Lung (tissue), 12 donors: Measurements from ENCODE around the gene WDFY1. TPM values are rescaled to one million over a fixed set of nuclear protein-coding genes. Genes with fewer than 3 reads are reported as not detected.

Experiments used
- ATAC-seq: fragments of 200-7000 bp; cut with Tn5 transposase; one replicate; pipeline ENCODE4 v1.9.1; 2020; ENCODE audit warnings: moderate number of reproducible peaks; ENCODE audit not compliant: insufficient read depth, low FRiP score
- DNase-seq, 3 donors: peaks; one replicate each; pipeline ENCODE4 v3.0.0-alpha.2; 2013 to 2017
- H3K27ac ChIP-seq, 2 donors: one replicate each; pipeline ENCODE4 v1.5.1; 2013; ENCODE audit warnings: mild to moderate bottlenecking in 2 of 2, moderate library complexity in 2 of 2, control low read depth in 1 of 2, inconsistent platforms in 1 of 2, low read depth in 1 of 2, low read length in 1 of 2
- H3K27me3 ChIP-seq, 3 donors: one replicate each; pipeline ENCODE4 v1.5.1; 2013; ENCODE audit warnings: low read length in 2 of 3; ENCODE audit not compliant: control insufficient read depth in 3 of 3, insufficient read depth in 3 of 3
- H3K36me3 ChIP-seq, 4 donors: one replicate each; pipeline ENCODE4 v1.5.1; 2013; ENCODE audit warnings: low read length in 4 of 4, mild to moderate bottlenecking in 1 of 4, moderate library complexity in 1 of 4; ENCODE audit not compliant: control insufficient read depth in 4 of 4, insufficient read depth in 4 of 4
- H3K4me1 ChIP-seq, 5 donors: one replicate each; pipeline ENCODE4 v1.5.1; 2013; ENCODE audit warnings: low read length in 5 of 5, mild to moderate bottlenecking in 2 of 5, moderate library complexity in 1 of 5; ENCODE audit not compliant: control insufficient read depth in 5 of 5, insufficient read depth in 5 of 5
- H3K4me3 ChIP-seq: one replicate; pipeline ENCODE4 v1.5.1; 2013; ENCODE audit warnings: mild to moderate bottlenecking, control low read depth, moderate library complexity
- H3K9ac ChIP-seq, 2 donors: one replicate each; pipeline ENCODE4 v1.5.1; 2013; ENCODE audit warnings: low read length in 2 of 2, control low read depth in 1 of 2; ENCODE audit not compliant: insufficient read depth in 1 of 2
- H3K9me3 ChIP-seq, 4 donors: one replicate each; pipeline ENCODE4 v1.5.1; 2013; ENCODE audit warnings: low read length in 3 of 4, mild to moderate bottlenecking in 1 of 4, moderate library complexity in 1 of 4; ENCODE audit not compliant: control insufficient read depth in 4 of 4, insufficient read depth in 3 of 4
- WGBS, 2 donors: extraction: QIAGEN DNeasy Blood & Tissue Kit; methylation state at CpG; one replicate each; pipeline ENCODE4 v1.1.7; 2013; 5-methylcytosine and 5-hydroxymethylcytosine counted together
- polyA plus RNA-seq, 2 donors: library from polyadenylated mRNA; stranded (reverse); fragments of 200-250 nt; gene quantifications; one replicate each; pipeline ENCODE4 v1.2.1, GENCODE V29; 2013
- total RNA-seq, 2 donors: library from RNA; depleted of rRNA in 1 of 2; stranded (reverse); fragments of >200 nt in 1 of 2; gene quantifications; one replicate each; pipeline ENCODE4 v1.2.1, GENCODE V29; 2014 to 2021
- TF ChIP-seq, protein P1 (sequence below): IDR thresholded peaks from 2 replicates; pipeline ENCODE4 v1.5.1; 2012; ENCODE audit warnings: mild to moderate bottlenecking; ENCODE audit errors: control extremely low read depth, extremely low read depth
- donor health status: control.
- donor health status: control.
- donor health status: Bipolar disorder and iron deficiency.
- donor health status: healthy.
- donor health status: DM: yes; HTN: yes; CAD: no.

Gene WDFY1
- total and polyA plus RNA-seq, 4 donors: 14.5 to 90.9 (median 30.8) TPM

DNA sequence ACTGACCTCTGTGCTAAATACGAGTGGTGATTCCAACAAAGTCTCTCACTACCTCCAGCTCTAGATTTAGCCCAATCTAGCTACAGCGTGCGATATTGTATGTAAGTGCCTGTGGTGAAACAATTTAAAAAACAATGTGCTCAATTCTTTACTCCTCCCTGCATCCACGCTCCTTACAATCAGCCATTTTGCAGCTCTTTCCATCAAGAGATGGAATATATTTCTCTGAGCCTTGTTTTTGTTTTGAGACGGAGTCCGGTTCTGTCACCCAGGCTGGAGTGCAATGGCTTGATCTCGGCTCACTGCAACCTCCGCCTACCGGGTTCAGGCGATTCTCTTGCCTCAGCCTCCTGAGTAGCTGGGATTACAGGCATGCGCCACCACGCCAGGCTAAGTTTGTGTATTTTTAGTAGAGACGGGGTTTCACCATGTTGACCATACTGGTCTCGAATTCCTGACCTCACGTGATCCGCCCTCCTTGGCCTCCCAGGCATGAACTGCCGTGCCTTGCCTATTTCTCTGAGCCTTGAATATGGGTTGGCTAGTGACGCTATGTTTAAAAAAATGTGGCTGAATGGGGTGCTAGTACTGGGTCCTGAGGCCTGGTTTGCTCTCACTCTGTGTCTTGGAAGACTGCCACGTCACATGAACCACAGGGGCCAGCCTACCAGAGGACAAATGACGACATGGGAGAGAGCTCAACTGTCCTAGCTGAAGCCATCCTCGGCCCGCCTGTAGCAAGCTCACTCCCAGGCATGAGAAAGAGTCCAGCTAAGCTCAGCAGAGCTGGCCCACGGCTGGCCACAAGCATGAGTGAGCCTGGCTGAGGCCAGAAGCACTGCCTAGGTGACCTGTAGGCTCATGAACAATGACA lies 14.8 kb downstream of the WDFY1 start:
- H3K9ac ChIP-seq: peak overlapping the region in 1 of 2 donors; percentile 16
- peaks cover 8 to 47% (median 21%) of the 10 kb centered on the region in 5 donors for H3K4me1 ChIP-seq
- peaks cover 0 to 5% (median 3%) of the 10 kb centered on the region in 4 donors for H3K9me3 ChIP-seq
- DNase-seq (peak; percentile 78 to 91 (median 89)), ATAC-seq (no peak)
- H3K27me3 ChIP-seq: no peaks in the 10 kb centered on the region
- 69% methylated on average over 23 of the region's 23 CpGs for WGBS, 2 donors
- peak overlapping the region; percentile 0 to 76 for H3K27ac ChIP-seq
- TF ChIP-seq, protein P1, sequence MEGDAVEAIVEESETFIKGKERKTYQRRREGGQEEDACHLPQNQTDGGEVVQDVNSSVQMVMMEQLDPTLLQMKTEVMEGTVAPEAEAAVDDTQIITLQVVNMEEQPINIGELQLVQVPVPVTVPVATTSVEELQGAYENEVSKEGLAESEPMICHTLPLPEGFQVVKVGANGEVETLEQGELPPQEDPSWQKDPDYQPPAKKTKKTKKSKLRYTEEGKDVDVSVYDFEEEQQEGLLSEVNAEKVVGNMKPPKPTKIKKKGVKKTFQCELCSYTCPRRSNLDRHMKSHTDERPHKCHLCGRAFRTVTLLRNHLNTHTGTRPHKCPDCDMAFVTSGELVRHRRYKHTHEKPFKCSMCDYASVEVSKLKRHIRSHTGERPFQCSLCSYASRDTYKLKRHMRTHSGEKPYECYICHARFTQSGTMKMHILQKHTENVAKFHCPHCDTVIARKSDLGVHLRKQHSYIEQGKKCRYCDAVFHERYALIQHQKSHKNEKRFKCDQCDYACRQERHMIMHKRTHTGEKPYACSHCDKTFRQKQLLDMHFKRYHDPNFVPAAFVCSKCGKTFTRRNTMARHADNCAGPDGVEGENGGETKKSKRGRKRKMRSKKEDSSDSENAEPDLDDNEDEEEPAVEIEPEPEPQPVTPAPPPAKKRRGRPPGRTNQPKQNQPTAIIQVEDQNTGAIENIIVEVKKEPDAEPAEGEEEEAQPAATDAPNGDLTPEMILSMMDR: no peak
- H3K36me3 ChIP-seq: peaks cover 0 to 17% (median 3%) of the 10 kb centered on the region in 4 donors
- H3K4me3 ChIP-seq: no peak overlapping the region

- 14 to 37% methylated on average over 4 of the region's 4 CpGs for WGBS, 2 donors
- peaks cover 0 to 5% (median 3%) of the 10 kb centered on the region in 4 donors for H3K9me3 ChIP-seq
- H3K4me1 ChIP-seq: peaks cover 3 to 46% (median 21%) of the 10 kb centered on the region in 5 donors
- no peak overlapping the region for H3K4me3 ChIP-seq
- peaks cover 0 to 17% (median 3%) of the 10 kb centered on the region in 4 donors for H3K36me3 ChIP-seq
- DNase-seq (peak; percentile 45 to 93 (median 77)), ATAC-seq (peak; percentile 42)
- no peaks in the 10 kb centered on the region for H3K27me3 ChIP-seq
- TF ChIP-seq, protein P1: no peak
- H3K27ac ChIP-seq: no peak overlapping the region
- H3K9ac ChIP-seq: peak overlapping the region in 1 of 2 donors; percentile 16
These were observed 15.5 kb downstream of the WDFY1 start for GRCh38 chr2:223929571-223930102.

DNA sequence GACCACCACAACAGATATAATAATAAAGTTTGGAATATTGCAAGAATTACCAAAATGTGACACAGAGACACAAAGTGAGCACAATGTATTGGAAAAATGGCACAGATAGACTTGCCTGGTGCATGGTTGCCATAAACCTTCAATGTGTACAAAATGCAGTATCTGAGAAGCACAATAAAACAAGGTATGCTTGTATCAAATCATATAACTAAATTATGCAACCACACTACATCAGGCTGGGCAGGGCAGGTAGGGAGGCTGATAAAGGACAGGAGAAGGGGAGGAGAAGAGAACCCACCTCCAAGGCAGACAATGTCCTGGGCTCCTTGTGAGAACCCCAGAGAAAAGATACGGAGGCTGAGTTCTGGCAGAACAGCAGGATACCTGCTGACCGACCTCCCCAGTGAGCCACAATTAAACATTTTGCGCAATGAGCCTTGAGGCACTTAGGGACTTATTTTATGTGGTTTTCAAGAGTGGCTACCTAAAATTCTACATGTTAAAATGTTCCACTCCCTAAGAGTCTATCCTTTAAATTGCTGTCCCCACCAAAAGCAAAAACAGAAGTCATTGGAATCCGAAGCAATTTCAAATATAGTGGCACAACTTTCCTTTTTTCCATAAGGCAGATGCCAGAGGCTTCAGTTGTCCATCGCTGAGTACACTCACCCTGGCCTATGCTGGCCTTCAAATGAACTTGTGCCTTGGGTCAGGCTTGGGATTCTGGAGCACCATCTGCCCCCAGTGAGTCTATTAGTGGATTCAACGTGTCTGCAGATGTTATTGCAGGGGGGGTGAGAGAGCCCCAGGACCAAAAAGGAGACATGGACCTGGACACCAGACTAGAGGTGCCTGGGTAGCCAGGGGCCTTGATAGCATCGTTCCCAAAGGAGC lies 16.8 kb downstream of the WDFY1 start:
- no peak for ATAC-seq

More for the DNA sequence above, 16.8 kb downstream of the WDFY1 start:
- DNase-seq: no peak
- H3K27ac ChIP-seq: no peak overlapping the region
- peaks cover 0 to 5% (median 3%) of the 10 kb centered on the region in 4 donors for H3K9me3 ChIP-seq
- TF ChIP-seq, protein P1: no peak
- no peak overlapping the region for H3K4me3 ChIP-seq
- 72 to 88% methylated on average over 7 of the region's 7 CpGs for WGBS, 2 donors
- H3K36me3 ChIP-seq: peaks cover 0 to 17% (median 3%) of the 10 kb centered on the region in 4 donors
- no peak overlapping the region for H3K9ac ChIP-seq
- peaks cover 3 to 39% (median 10%) of the 10 kb centered on the region in 5 donors for H3K4me1 ChIP-seq
- H3K27me3 ChIP-seq: no peaks in the 10 kb centered on the region
